ENCODE measurements around the gene OSBP2.

OSBP2 gene

GRCh38 chr22:30919973-30920372 lies 225.3 kb downstream of the OSBP2 start:
- no peak overlapping the region for H3K4me3 ChIP-seq (ENCODE audit: low read length)
- TF ChIP-seq, protein P1, sequence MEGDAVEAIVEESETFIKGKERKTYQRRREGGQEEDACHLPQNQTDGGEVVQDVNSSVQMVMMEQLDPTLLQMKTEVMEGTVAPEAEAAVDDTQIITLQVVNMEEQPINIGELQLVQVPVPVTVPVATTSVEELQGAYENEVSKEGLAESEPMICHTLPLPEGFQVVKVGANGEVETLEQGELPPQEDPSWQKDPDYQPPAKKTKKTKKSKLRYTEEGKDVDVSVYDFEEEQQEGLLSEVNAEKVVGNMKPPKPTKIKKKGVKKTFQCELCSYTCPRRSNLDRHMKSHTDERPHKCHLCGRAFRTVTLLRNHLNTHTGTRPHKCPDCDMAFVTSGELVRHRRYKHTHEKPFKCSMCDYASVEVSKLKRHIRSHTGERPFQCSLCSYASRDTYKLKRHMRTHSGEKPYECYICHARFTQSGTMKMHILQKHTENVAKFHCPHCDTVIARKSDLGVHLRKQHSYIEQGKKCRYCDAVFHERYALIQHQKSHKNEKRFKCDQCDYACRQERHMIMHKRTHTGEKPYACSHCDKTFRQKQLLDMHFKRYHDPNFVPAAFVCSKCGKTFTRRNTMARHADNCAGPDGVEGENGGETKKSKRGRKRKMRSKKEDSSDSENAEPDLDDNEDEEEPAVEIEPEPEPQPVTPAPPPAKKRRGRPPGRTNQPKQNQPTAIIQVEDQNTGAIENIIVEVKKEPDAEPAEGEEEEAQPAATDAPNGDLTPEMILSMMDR (IDR thresholded peaks at IDR 0.05; ENCODE audit: insufficient read depth, low read depth, low read length, missing control alignments): no peak
- DNase-seq (ENCODE audit: low read depth): no peak

DNA sequence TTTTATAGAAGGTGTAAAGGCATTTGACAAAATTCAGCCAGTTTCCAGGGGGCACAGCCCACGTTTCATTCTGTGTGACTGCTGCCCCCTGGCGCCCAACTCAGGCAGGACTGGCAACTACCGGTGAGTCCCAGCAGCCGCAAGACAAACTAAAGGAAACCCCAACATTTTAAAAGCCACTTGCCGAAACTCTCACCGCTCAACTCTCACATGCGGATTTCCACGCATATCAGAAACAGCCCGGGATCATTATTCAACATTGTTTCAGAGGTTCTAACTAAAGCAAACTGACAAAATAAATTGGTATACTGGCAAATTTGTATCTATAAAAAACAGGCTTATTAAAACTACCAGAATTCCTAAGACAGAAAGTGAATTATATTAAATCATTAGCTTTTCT lies 225.7 kb downstream of the OSBP2 start:
- H3K4me3 ChIP-seq (ENCODE audit: low read length): no peak overlapping the region
- peak; percentile 63 for DNase-seq (ENCODE audit: low read depth)
- TF ChIP-seq, protein P1 (IDR thresholded peaks at IDR 0.05; ENCODE audit: insufficient read depth, low read depth, low read length, missing control alignments): peak; percentile 91

DNA sequence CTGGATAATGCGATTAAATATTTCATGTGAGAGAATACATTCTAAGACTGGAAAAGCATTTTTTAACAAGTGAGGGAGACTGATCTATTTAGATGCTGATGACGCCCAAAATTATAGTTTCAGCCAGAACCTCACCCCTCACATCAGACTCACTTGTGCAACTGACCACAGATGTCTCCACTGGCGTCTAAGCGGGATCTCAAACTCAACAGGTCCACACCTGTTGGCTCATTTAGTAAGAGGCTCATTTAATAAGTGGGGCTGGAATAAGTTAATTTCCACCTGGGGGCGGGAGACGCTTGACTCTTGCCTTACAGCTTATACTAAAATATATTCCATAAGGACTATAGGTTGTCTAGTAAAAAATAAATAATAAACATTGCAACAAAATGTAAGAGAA lies 226.4 kb downstream of the OSBP2 start:
- TF ChIP-seq, protein P1 (IDR thresholded peaks at IDR 0.05; ENCODE audit: insufficient read depth, low read depth, low read length, missing control alignments): peak; percentile 3
- peak; percentile 57 for DNase-seq (ENCODE audit: low read depth)
- H3K4me3 ChIP-seq (ENCODE audit: low read length): peak overlapping the region; percentile 34

DNA sequence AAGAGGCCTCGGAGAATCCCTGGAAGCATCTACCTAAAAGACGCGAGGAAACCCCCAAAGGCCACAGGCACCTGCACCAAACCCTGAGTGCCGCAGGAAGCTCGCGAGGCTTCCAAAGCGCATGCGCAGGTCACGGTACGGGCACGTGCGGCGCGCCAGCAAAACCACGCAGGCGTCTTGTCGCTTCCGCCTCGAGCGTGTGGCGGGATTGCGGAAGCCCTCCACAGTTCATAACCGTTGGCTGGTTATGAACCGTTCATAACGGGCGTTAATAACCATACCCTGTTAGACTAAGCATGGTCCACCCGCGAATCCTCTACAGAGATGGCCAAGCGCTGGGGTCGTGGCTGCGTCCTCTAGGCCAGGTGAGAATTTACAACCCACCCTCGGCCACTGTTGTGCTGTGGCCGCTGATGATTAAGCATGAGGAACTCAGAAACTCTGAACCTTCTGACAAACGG lies 227.5 kb downstream of the OSBP2 start:
- DNase-seq (ENCODE audit: low read depth): peak; percentile 40
- TF ChIP-seq, protein P1 (IDR thresholded peaks at IDR 0.05; ENCODE audit: insufficient read depth, low read depth, low read length, missing control alignments): no peak

DNA sequence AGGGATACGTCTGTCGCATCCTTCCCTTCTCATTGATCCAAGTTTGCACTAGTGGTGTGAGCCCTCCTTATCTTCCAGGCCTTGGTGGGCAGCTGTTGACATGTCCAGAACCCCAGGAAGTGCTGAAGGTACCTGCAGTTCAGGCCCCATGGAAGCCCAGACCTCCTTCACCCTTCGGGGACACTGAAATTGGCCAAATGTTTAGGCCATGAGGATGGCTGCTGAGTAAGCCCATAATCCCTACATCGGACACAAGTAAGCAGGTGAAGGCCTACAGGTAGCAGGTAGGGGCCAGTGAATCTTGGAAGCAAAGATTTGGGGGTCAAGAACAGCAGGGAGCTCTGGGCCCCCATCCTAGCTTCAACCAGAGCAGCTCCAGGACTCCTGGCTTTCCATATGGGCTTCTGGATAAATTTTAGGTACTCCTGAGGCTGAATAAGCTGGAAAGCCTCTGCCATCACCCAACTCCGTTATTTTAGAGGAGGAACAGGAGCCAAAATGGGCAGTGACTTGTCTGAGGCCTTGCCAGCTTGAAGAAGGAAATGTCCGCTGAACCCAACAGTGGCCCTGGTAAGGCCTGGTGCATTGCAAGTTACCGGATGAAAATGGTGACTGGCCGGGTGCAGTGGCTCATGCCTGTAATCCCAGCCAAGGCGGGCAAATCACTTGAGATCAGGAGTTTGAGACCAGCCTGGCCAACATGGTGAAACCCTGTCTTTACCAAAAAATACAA lies 228.7 kb downstream of the OSBP2 start:
- TF ChIP-seq, protein P1 (IDR thresholded peaks at IDR 0.05; ENCODE audit: insufficient read depth, low read depth, low read length, missing control alignments): no peak
- DNase-seq (ENCODE audit: low read depth): no peak

More for the DNA sequence above, 227.5 kb downstream of the OSBP2 start:
- H3K4me3 ChIP-seq (ENCODE audit: low read length): peak overlapping the region; percentile 34

GRCh38 chr22:30925667-30926066 lies 231.0 kb downstream of the OSBP2 start:
- TF ChIP-seq, protein P1 (IDR thresholded peaks at IDR 0.05; ENCODE audit: insufficient read depth, low read depth, low read length, missing control alignments): no peak
- no peak for DNase-seq (ENCODE audit: low read depth)

More for the DNA sequence above, 228.7 kb downstream of the OSBP2 start:
- H3K4me3 ChIP-seq (ENCODE audit: low read length): no peak overlapping the region

GRCh38 chr22:30926706-30927105 lies 232.0 kb downstream of the OSBP2 start:
- TF ChIP-seq, protein P1 (IDR thresholded peaks at IDR 0.05; ENCODE audit: insufficient read depth, low read depth, low read length, missing control alignments): no peak
- no peak for DNase-seq (ENCODE audit: low read depth)
- no peak overlapping the region for H3K4me3 ChIP-seq (ENCODE audit: low read length)

More at GRCh38 chr22:30925667-30926066, 231.0 kb downstream of the OSBP2 start:
- H3K4me3 ChIP-seq (ENCODE audit: low read length): no peak overlapping the region
